ENCODE measurements around the gene NECAP2. TPM values are rescaled to one million over a fixed set of nuclear protein-coding genes. Genes with fewer than 3 reads are reported as not detected.
A peak's percentile ranks its signal among the peaks of the same experiment; 100 is the strongest.
"Not testable (repeated sequence)": the region's sequence is repeated elsewhere in the genome, so short reads cannot be mapped to it uniquely, and the experiment has no call there.

Gene NECAP2
- total and polyA plus RNA-seq, 2 experiments from 2014 or later, result 34.4 to 38.4 TPM

- Histone ChIP-seq H3K36me3 (peaks cover 24% of the 10 kb centered on the region), H3K27ac (no peak overlapping the region), H3K4me1 (ENCODE audit: low read depth) (no peaks in the 10 kb centered on the region), H3K4me3 (no peak overlapping the region), H3K9me3 (ENCODE audit: low read depth) (no peaks in the 10 kb centered on the region), H3K27me3 (no peaks in the 10 kb centered on the region)
- no peak for DNase-seq (ENCODE audit: low read depth in 1 of 2, low spot score in 1 of 2)
- TF ChIP-seq, protein P1, sequence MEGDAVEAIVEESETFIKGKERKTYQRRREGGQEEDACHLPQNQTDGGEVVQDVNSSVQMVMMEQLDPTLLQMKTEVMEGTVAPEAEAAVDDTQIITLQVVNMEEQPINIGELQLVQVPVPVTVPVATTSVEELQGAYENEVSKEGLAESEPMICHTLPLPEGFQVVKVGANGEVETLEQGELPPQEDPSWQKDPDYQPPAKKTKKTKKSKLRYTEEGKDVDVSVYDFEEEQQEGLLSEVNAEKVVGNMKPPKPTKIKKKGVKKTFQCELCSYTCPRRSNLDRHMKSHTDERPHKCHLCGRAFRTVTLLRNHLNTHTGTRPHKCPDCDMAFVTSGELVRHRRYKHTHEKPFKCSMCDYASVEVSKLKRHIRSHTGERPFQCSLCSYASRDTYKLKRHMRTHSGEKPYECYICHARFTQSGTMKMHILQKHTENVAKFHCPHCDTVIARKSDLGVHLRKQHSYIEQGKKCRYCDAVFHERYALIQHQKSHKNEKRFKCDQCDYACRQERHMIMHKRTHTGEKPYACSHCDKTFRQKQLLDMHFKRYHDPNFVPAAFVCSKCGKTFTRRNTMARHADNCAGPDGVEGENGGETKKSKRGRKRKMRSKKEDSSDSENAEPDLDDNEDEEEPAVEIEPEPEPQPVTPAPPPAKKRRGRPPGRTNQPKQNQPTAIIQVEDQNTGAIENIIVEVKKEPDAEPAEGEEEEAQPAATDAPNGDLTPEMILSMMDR (IDR thresholded peaks at IDR 0.05; ENCODE audit: low read depth, low read length), result no peak
These were observed 33.8 kb downstream of the NECAP2 start for GRCh38 chr1:16474166-16474800.

GRCh38 chr1:16474891-16475290 lies 34.4 kb downstream of the NECAP2 start:
- peak in 1 of 2 donors; percentile 6 for DNase-seq (ENCODE audit: low read depth in 1 of 2, low spot score in 1 of 2)
- not testable (repeated sequence) for H3K27ac ChIP-seq; H3K27me3 ChIP-seq; H3K9me3 ChIP-seq (ENCODE audit: low read depth); H3K4me1 ChIP-seq (ENCODE audit: low read depth); H3K4me3 ChIP-seq
- TF ChIP-seq, protein P1 (IDR thresholded peaks at IDR 0.05; ENCODE audit: low read depth, low read length), result peak; percentile 11
- H3K36me3 ChIP-seq, result peaks cover 24% of the 10 kb centered on the region

DNA sequence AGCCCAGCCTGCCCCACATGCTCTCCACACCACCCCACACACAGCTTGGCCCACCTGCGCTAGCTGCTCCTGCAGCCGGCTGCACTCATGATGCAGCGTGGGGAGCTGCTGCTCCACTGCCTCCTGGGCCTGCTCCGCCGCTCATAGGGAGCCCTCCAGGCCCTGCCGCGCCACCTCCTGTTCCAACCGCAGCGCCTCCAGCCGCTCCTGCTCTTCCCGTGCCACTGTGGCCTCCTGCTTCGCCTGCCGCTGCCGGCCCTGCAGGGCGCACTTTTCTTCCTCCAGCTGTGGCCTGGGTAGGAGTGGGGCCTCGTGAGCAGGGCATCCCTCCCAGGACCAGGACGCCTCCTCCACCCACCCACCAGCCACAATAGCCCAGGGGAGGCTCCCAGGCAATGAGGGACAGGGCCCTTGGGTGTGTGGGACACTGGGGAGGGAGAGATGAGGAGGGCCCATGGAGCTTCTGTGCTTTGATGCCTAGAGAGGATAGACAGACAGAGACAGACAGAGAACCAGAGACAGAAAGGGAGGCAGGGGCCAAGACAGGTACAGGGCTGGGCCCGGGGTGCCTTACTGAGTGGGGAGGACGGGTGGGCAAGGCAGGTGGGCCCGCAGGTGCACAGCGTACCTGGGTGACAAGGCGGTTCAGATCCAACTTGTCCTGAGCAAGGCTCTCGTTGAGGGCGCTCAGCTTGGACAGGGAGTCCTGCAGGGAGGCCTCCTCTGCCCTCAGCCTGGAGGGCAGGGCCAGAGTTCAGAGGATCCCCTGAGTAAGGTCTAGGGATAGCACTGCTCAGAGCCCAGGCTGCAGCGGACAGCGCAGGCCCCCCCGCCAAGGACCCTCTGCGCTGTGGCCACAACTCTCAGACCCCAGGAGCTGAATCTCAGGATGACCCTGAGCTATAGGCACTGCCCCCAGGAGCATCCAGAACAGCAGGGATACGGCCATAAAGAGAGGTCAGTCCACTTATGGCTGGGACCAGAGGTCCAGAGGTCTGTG lies 35.5 kb downstream of the NECAP2 start:
- H3K4me3 ChIP-seq; H3K9me3 ChIP-seq (ENCODE audit: low read depth); H3K27ac ChIP-seq; DNase-seq (ENCODE audit: low read depth in 1 of 2, low spot score in 1 of 2); H3K27me3 ChIP-seq; H3K4me1 ChIP-seq (ENCODE audit: low read depth): not testable (repeated sequence)
- H3K36me3 ChIP-seq, result peaks cover 31% of the 10 kb centered on the region

- peaks cover 25% of the 10 kb centered on the region for H3K36me3 ChIP-seq
- H3K9me3 ChIP-seq (ENCODE audit: low read depth), result no peaks in the 10 kb centered on the region
- no peaks in the 10 kb centered on the region for H3K27me3 ChIP-seq
- TF ChIP-seq, protein P1 (IDR thresholded peaks at IDR 0.05; ENCODE audit: low read depth, low read length), result no peak
- no peaks in the 10 kb centered on the region for H3K4me1 ChIP-seq (ENCODE audit: low read depth)
- no peak overlapping the region for H3K4me3 ChIP-seq
- DNase-seq (ENCODE audit: low read depth in 1 of 2, low spot score in 1 of 2), result no peak
- H3K27ac ChIP-seq, result no peak overlapping the region
These were observed 37.6 kb downstream of the NECAP2 start for GRCh38 chr1:16478091-16478490.

DNA sequence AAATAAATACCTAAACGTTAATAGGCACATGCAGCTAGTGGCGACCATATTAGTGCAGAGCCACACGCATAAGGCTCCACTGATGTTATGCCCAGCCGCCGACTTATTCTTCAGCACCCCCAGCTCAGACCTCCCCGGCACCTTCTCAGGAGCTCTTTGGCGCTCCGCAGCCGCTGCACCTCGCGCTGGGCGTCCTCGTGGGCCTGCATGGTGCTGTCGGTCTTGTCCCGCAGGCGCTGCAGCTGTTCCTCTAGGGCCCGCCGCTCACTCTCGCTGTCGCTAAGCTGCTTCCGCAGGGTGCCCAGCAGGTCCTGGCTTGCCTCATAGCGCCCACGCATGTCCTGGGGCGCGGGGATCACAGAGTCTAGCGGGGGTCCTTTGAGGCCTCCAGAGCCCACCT lies 42.6 kb downstream of the NECAP2 start:
- H3K27ac ChIP-seq, result not testable (repeated sequence)

GRCh38 chr1:16483639-16484500 lies 43.3 kb downstream of the NECAP2 start:
- H3K4me3 ChIP-seq; H3K9me3 ChIP-seq (ENCODE audit: low read depth); H3K27ac ChIP-seq; H3K27me3 ChIP-seq; DNase-seq (ENCODE audit: low read depth in 1 of 2, low spot score in 1 of 2); H3K4me1 ChIP-seq (ENCODE audit: low read depth): not testable (repeated sequence)
- H3K36me3 ChIP-seq, result peaks cover 21% of the 10 kb centered on the region

More for the DNA sequence above, 42.6 kb downstream of the NECAP2 start:
- H3K9me3 ChIP-seq (ENCODE audit: low read depth); H3K4me3 ChIP-seq; H3K27me3 ChIP-seq; DNase-seq (ENCODE audit: low read depth in 1 of 2, low spot score in 1 of 2); H3K4me1 ChIP-seq (ENCODE audit: low read depth): not testable (repeated sequence)
- H3K36me3 ChIP-seq, result peaks cover 23% of the 10 kb centered on the region
